T-helper 9 cell (primary cell): ENCODE data around the gene HP1BP3.
"Not testable (repeated sequence)": the region's sequence is repeated elsewhere in the genome, so short reads cannot be mapped to it uniquely, and the experiment has no call there.

Source experiments
- DNase-seq: peaks from one replicate; pipeline ENCODE4 v3.0.0-alpha.2; 2020
- total RNA-seq, 2 donors: gene quantifications; one replicate each; lab custom pipeline; 2026; lab: John Stamatoyannopoulos, UW

HP1BP3 gene
- total RNA-seq = 275 to 365 reads per million in 2 donors

- DNase-seq = peak; percentile 82
These were observed at the start of gene HP1BP3 for GRCh38 chr1:20787029-20787839. Gene HP1BP3 (minus strand): TSS chr1:20787307. CDS start chr1:20780440, 6,867 bp downstream.

- no peak for DNase-seq
These were observed 49.1 kb upstream of the HP1BP3 start for GRCh38 chr1:20836230-20836629.

- no peak for DNase-seq
These were observed 47.7 kb upstream of the HP1BP3 start for GRCh38 chr1:20834780-20835179.

- DNase-seq = no peak
These were observed 47.1 kb upstream of the HP1BP3 start for GRCh38 chr1:20834192-20834591.

GRCh38 chr1:20830378-20830777 is 43.3 kb upstream of the HP1BP3 start:
- DNase-seq = no peak

GRCh38 chr1:20829946-20830345 is 42.8 kb upstream of the HP1BP3 start:
- no peak for DNase-seq

GRCh38 chr1:20829531-20829930 is 42.4 kb upstream of the HP1BP3 start:
- DNase-seq = no peak

- no peak for DNase-seq
These were observed 36.7 kb upstream of the HP1BP3 start for GRCh38 chr1:20823845-20824244.

- no peak for DNase-seq
These were observed 34.4 kb upstream of the HP1BP3 start for GRCh38 chr1:20821466-20821865.

GRCh38 chr1:20819818-20820217 is 32.7 kb upstream of the HP1BP3 start:
- no peak for DNase-seq

GRCh38 chr1:20814534-20814871 is 27.4 kb upstream of the HP1BP3 start:
- DNase-seq = no peak

- no peak for DNase-seq
These were observed 24.8 kb upstream of the HP1BP3 start for GRCh38 chr1:20811916-20812315.

- no peak for DNase-seq
These were observed 6.1 kb upstream of the HP1BP3 start for GRCh38 chr1:20793236-20793635.

GRCh38 chr1:20792196-20792595 is 5.1 kb upstream of the HP1BP3 start:
- no peak for DNase-seq

GRCh38 chr1:20790785-20791184 is 3.7 kb upstream of the HP1BP3 start:
- DNase-seq = no peak

GRCh38 chr1:20789598-20789997 is 2.5 kb upstream of the HP1BP3 start:
- DNase-seq = not testable (repeated sequence)

GRCh38 chr1:20787840-20788795 is 1.0 kb upstream of the HP1BP3 start:
- DNase-seq = no peak

GRCh38 chr1:20786253-20787028 is 666 bp downstream of the HP1BP3 start:
- peak; percentile 92 for DNase-seq

GRCh38 chr1:20785907-20786252 is 1.2 kb downstream of the HP1BP3 start:
- no peak for DNase-seq

GRCh38 chr1:20775700-20776099 is 11.4 kb downstream of the HP1BP3 start:
- no peak for DNase-seq

GRCh38 chr1:20771780-20772179 is 15.3 kb downstream of the HP1BP3 start:
- no peak for DNase-seq

GRCh38 chr1:20770314-20771087 is 16.6 kb downstream of the HP1BP3 start:
- DNase-seq = no peak
